GM21717 (cell line): ENCODE data around the gene DHTKD1.
"Not testable (repeated sequence)": the region's sequence is repeated elsewhere in the genome, so short reads cannot be mapped to it uniquely, and the experiment has no call there.

ENCODE experiments used
- ATAC-seq: cut with Tn5 transposase; IDR thresholded peaks from one replicate; pipeline ENCODE4 v1.9.1; 2021; ENCODE audit warnings: mild to moderate bottlenecking, moderate library complexity; ENCODE audit not compliant: unreplicated experiment

Gene DHTKD1

DNA sequence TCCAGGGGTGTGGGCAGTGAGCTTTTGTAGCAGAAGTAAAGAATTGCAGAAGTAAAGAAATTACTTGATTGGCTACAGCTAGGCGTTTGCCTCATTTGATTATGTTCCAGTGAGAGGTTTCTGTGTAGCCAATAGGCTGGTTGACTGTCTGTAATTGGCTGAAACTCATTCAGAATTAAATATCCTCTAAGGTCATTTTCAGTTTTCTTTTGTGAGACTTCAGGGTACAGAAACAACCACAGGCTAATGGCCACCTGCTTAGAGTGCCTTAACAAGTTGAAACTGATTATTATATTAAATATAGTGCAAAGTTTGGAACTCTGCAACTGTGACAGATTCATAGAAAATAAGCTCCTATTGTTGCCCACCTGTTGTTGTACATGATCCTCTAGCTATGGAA lies 71.3 kb downstream of the DHTKD1 start:
- ATAC-seq = no peak

DNA sequence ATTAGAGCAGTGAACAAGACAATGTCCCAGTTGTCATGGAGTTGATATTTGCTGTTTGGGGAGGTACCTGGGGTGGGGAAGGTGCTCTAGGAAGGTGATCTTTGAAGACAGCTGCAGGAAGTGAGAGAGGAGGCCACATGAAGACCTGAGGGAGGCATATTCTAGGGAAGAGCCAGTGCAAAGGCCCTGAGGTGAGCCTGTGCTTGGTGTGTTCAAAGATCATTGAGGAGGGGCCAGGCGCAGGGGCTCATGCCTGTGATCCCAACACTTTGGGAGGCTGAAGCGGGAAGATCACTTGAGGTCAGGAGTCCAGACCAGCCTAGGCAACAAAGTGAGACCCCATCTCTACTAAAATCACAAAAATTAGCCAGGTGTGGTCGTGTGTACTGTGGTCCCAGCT lies 75.8 kb downstream of the DHTKD1 start:
- no peak for ATAC-seq

DNA sequence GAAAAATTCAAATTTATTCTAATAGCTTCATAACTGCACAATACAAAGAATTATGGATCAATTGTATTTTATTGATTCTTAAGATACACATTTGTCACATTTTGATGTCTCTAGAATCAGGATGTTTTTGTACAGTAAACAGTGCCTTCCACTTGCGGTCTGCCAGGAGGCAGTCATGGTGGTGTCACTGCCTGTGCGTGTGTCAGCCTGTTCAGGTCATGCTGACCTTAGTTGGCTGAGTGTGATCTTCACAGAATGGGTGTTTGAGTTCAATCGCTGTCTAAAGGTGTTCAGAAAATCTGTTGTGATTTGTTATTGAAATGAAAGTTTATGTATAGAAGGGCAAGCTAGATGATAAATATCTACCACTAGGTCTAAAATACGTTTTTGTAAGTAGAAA lies 81.4 kb downstream of the DHTKD1 start:
- no peak for ATAC-seq

DNA sequence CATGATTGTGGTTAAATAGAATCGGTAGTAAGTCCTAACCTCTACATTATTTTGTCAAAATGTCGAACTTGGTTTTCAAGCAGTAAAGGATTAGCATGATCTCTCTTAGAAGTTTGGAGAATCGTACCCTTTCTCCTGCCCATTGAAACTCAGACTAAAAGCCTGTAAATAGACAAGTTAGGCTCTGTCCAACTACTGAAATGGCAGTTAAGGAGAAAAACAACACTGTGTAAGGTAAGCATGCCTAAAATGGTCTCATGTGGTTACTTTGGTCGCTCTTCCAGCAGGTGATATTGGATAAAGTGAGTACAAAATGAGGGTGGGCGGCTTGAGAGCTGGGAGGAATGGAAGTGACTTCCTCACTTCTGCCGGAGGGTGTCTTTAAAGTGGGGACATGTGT lies 85.8 kb downstream of the DHTKD1 start:
- ATAC-seq = no peak

DNA sequence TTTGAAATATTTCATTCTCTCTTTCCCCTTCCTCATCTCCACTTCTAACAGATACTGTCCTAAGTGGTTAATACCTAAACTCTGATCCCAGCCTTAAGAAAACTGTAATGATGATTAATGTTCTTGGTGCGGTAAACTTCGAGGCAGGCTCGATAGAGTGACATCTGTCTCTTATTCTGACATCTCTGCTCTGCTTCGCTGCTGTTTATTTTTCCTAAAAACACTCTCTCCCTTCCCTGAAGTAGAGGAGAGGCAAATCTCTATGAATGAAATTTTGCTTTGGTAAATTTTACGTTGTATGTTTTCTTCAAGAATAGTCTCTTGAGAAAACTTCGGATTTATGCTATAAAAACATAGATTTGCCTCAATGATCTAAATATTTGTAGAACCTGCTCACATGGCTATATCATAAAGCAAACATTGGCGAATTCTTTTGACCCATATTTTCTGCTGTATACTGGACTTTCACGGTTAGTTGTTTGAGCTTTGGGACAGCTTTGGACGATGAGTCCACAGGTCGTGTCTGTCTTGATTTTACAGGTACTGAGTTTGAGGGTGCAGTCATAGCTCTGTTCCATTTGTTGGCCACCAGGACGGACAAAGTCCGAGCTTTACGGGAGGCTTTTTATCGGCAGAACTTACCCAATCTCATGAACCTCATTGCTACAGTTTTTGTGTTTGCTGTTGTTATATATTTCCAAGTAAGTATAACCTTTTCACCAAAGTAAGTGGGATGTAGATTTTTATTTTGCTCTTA lies 87.8 kb downstream of the DHTKD1 start:
- ATAC-seq = no peak

DNA sequence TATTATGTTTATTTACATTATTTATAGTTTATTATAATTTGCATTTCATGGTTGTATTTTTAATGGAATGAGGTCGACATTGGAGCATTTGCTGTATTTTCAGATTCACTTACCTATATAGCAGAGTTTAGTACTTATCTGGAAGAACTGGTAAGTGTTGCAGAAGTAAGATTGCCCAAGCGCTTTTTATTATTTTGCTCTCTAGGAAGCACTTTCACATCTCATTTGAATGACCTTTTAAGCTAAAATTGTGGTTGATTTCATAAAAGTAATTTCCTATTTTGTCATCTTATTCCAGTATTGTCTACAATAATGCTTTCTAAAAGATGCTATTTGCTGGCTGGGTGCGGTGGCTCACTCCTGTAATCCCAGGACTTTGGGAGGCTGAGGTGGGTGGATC lies 89.4 kb downstream of the DHTKD1 start:
- ATAC-seq = no peak

DNA sequence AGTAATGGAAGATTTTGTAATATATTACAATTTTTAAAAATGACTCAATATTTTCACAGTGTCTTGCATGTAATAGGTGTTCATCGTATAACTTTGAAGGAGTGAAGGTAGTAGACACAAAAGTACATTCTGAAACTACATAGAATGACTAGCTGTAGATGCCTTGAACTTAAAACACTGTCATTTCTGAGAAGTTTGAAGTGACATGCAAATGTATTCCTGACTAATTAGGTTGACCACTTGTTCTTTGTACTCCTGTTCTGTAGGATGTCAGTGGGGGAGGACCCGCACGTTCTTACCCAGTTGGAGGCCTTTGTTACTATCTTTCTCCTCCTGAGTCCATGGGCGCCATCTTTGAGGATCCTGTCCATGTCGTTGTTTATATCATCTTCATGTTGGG lies 91.9 kb downstream of the DHTKD1 start:
- no peak for ATAC-seq

DNA sequence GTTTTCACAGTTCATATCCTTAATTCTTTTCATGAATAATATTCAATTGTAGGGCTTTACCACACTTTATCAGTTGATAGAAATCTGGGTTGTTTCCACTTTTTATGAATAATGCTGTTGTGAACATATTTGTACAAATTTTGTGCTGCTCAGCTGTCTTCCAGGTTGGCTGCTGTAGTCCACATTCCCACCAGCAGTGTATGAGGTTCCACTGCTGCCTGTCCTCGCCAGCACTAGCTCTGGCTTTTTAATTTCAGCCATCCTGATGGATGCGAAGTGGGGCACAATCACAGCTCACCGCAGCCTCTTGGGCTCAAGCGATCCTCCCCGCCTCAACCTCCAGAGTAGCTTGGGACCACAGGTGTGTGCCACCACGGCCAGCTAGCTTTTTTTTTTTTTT lies 94.2 kb downstream of the DHTKD1 start:
- no peak for ATAC-seq

DNA sequence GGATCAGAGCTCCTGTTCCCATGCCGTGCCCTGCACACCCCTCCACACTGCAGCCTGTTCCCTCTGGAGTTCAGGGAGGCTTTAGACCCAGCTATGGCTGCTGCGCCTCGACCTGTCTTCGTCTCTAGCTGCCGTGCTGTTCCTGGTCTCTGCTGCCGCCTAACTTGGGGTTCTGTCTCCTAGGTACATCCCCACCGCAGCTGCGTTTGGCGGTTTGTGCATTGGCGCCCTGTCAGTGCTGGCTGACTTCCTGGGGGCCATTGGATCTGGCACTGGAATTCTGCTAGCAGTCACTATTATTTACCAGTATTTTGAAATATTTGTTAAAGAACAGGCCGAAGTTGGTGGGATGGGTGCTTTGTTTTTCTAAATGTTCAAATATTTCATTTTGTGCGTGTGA lies 95.3 kb downstream of the DHTKD1 start:
- ATAC-seq = no peak

DNA sequence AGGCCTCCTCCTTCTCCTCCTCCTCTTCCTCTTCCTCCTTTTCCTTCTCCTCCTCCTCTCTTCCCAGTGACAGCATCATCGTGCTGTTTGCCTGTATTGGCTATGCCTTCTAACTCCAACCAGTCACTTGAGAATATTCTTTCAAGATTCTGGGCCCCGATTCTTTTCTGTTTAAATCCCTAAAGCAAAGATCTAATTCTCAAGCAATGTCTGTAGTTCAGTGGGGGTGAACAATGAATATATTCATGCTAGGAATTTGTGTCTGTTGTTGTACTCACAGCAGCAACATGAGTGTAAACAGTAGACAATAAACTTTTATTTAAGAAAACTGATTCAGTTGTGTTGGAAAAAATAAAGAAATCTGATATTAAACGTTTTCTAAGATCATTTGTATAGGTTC lies 96.3 kb downstream of the DHTKD1 start:
- no peak for ATAC-seq

DNA sequence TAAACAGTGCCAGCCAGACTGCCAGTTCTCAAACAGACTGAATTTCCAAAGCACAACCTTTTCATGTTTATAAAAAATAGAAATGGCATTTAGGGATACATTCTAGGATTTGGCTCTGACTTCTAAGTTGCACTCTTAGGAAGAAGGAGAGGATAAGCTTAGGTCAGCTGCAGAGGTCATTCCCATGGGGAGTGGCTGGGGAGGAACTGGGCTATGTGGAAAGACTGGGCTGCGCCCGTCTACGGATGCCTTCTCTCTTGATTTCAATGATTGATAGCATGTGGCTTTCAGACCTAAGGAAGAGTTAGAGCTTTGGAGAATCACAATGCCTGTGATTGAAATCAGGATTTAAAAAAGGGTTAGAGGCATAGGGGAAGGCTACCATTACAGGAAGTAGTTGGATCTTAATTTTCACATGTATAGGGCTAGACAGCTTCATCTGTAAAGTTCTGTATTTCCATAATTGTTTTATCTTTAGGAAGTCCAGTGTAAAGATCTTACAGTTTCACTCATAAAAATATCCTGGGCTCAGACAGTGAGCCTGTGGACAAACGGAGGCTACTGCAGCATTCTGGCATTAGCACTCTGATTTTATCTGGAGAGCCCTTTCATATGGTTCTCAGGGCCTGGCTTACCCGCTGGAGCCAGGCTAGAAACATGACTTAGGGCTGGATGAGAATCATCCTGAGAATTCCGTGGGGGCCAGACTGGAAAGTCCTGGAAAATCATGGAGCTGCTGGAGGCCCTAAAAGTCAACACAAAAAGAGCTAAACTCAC lies 97.4 kb downstream of the DHTKD1 start:
- ATAC-seq = no peak

DNA sequence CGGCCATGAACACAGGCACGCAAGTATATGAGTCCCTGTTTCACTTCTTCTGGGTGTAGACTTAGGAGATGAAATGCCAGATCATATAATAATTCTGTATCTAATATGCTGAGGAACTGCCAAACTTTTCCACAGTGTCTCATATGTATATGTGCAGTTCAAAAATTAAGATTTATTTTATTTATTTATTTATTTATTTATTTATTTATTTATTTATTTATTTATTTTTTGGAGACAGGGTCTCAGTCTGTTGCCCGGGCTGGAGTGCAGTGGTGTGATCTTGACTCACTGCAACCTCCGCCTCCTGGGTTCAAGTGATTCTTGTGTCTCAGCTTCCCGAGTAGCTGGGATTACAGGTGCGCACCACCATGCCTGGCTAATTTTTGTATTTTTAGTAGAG lies 102.8 kb downstream of the DHTKD1 start:
- not testable (repeated sequence) for ATAC-seq
